Smooth muscle cell (in vitro differentiated cells): ENCODE results near the gene CDH4. TPM values are rescaled to one million over a fixed set of nuclear protein-coding genes. Genes with fewer than 3 reads are reported as not detected.

Source experiments
- DNase-seq: peaks from one replicate; lab custom pipeline; 2025; ENCODE audit not compliant: unreplicated experiment; lab: John Stamatoyannopoulos, UW
- H2AFZ ChIP-seq: fragments of 200-600 bp; sonication (generic); 2 replicates; pipeline ENCODE4 v1.6.0; 2016; ENCODE audit warnings: antibody characterized with exemption, low read depth, mild to moderate bottlenecking
- H3F3A ChIP-seq: fragments of 200-600 bp; sonication (generic); 2 replicates; pipeline ENCODE4 v1.6.0; 2017; ENCODE audit warnings: antibody characterized with exemption, low read depth
- H3K27ac ChIP-seq: fragments of 200-600 bp; sonication (generic); 2 replicates; pipeline ENCODE4 v1.5.1; 2016; ENCODE audit warnings: low read depth, mild to moderate bottlenecking
- H3K27me3 ChIP-seq: fragments of 200-600 bp; sonication (generic); 2 replicates; pipeline ENCODE4 v1.6.1; 2016; ENCODE audit warnings: low read depth, mild to moderate bottlenecking
- H3K36me3 ChIP-seq: fragments of 200-600 bp; sonication (generic); 2 replicates; pipeline ENCODE4 v1.5.1; 2016; ENCODE audit warnings: low read depth
- H3K4me1 ChIP-seq: fragments of 200-600 bp; sonication (generic); 2 replicates; pipeline ENCODE4 v1.5.1; 2016; ENCODE audit warnings: low read depth
- H3K4me2 ChIP-seq: fragments of 200-600 bp; sonication (generic); 2 replicates; pipeline ENCODE4 v1.6.0; 2016; ENCODE audit warnings: mild to moderate bottlenecking
- H3K4me3 ChIP-seq: fragments of 200-600 bp; sonication (generic); 2 replicates; pipeline ENCODE4 v1.5.1; 2016; ENCODE audit warnings: mild to moderate bottlenecking
- H3K79me2 ChIP-seq: fragments of 200-600 bp; sonication (generic); 2 replicates; pipeline ENCODE4 v1.6.0; 2016; ENCODE audit warnings: low read depth, mild to moderate bottlenecking
- H3K9ac ChIP-seq: fragments of 200-600 bp; sonication (generic); 2 replicates; pipeline ENCODE4 v1.6.0; 2016; ENCODE audit warnings: low read depth
- H3K9me3 ChIP-seq: fragments of 200-600 bp; sonication (generic); replicated peaks from 2 replicates; pipeline ENCODE4 v1.5.1; 2016; ENCODE audit warnings: low read depth
- H4K20me1 ChIP-seq: fragments of 200-600 bp; sonication (generic); 2 replicates; pipeline ENCODE4 v1.6.0; 2016; ENCODE audit warnings: low read depth
- WGBS: methylation state at CpG from one replicate; pipeline ENCODE4 v1.1.7; 2016; ENCODE audit warnings: low lambda C conversion rate; 5-methylcytosine and 5-hydroxymethylcytosine counted together
- polyA plus RNA-seq: library from polyadenylated mRNA; unstranded; fragments of >200 nt; fragmentation: Nextera tagmentation; extraction: Ambion mirVana; gene quantifications from 2 replicates; pipeline ENCODE4 v1.2.1, GENCODE V29; 2016
- total RNA-seq: library from RNA; depleted of rRNA; stranded (reverse); fragments of >200 nt; gene quantifications from 2 replicates; pipeline ENCODE4 v1.2.3, GENCODE V29; 2014
- TF ChIP-seq, protein P1 (sequence below): fragments of 200-600 bp; sonication (generic); IDR thresholded peaks from 2 replicates; pipeline ENCODE4 v1.5.1; 2017; ENCODE audit warnings: borderline replicate concordance, mild to moderate bottlenecking, antibody characterized with exemption; ENCODE audit not compliant: insufficient read depth, poor library complexity, severe bottlenecking

CDH4 gene
- total and polyA plus RNA-seq, 2 experiments from 2014 or later, result 0.03 to 0.04 TPM

DNA sequence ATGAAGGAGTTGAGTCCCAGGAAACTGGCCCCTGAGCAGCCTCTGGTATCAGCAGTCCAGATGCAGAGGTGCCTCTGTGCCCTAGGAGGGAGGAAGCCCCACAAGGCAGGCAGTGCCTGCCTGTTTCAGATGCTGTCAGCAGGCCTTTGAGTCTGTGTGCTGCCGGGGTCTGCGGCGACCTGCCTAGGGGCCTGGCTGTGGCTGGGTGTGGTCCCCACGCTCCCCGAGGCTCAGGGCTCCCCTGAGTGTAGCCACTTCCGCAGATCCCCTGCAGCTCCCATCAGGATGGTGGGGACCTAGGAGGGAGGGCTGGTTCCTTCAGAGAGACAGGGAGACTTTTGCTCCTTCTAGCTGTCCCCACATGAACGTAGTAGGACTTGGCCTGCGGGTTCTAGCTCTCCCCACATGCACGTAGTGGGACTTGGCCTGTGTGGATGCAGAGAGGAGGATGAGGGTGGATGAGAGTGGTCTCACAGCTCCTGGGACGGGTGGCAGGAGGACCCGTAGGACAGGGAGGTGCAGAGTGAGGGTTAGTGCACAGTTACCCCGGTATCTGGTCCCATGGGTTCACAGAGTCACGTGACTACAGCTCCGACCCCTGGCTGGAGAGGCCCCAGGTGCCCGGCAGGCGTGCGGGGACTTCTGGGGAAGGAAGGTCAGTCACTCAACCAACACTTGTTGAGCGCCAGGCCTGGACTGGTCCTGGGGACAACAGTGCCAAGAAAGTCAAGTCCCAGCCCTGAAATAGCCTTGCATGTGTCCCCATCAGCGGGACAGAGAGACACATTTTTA, 41.0 kb downstream of the CDH4 start:
- no peaks in the 10 kb centered on the region for H3F3A ChIP-seq
- H3K4me2 ChIP-seq, result no peak overlapping the region
- no peak overlapping the region for H2AFZ ChIP-seq
- H4K20me1 ChIP-seq, result no peaks in the 10 kb centered on the region
- no peaks in the 10 kb centered on the region for H3K9me3 ChIP-seq
- no peaks in the 10 kb centered on the region for H3K79me2 ChIP-seq
- H3K36me3 ChIP-seq, result no peaks in the 10 kb centered on the region
- no peaks in the 10 kb centered on the region for H3K27me3 ChIP-seq
- TF ChIP-seq, protein P1, sequence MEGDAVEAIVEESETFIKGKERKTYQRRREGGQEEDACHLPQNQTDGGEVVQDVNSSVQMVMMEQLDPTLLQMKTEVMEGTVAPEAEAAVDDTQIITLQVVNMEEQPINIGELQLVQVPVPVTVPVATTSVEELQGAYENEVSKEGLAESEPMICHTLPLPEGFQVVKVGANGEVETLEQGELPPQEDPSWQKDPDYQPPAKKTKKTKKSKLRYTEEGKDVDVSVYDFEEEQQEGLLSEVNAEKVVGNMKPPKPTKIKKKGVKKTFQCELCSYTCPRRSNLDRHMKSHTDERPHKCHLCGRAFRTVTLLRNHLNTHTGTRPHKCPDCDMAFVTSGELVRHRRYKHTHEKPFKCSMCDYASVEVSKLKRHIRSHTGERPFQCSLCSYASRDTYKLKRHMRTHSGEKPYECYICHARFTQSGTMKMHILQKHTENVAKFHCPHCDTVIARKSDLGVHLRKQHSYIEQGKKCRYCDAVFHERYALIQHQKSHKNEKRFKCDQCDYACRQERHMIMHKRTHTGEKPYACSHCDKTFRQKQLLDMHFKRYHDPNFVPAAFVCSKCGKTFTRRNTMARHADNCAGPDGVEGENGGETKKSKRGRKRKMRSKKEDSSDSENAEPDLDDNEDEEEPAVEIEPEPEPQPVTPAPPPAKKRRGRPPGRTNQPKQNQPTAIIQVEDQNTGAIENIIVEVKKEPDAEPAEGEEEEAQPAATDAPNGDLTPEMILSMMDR, result no peak
- no peak for DNase-seq
- H3K4me1 ChIP-seq, result no peaks in the 10 kb centered on the region
- H3K27ac ChIP-seq, result no peak overlapping the region
- no peak overlapping the region for H3K4me3 ChIP-seq
- H3K9ac ChIP-seq, result no peak overlapping the region
- WGBS, result 93% methylated on average over 19 of the region's 19 CpGs

DNA sequence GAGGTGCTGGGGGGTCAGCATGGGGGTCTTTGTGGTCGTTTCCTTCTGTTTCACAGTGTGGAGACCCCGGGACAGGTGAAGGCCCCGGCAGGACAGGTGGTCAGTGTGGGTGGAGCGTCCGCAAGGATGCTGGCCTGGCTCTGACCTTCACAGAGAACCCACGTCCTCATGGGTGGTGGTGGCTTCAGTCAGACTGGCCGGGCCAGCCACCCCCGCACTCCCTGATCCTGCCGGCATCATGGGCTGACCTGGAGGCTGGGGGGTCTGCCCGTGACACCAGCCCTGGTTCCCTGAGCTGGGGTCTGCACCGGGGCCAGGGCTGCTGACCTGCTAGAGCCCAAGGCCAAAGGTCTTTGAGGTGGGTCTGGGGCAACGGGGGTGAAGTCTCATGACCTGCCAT, 41.9 kb downstream of the CDH4 start:
- H2AFZ ChIP-seq, result no peak overlapping the region
- no peak for DNase-seq
- H3K27ac ChIP-seq, result no peak overlapping the region
- H3F3A ChIP-seq, result no peaks in the 10 kb centered on the region
- H3K9ac ChIP-seq, result no peak overlapping the region
- 94% methylated on average over 11 of the region's 12 CpGs for WGBS
- no peaks in the 10 kb centered on the region for H3K79me2 ChIP-seq
- H3K36me3 ChIP-seq, result no peaks in the 10 kb centered on the region
- no peaks in the 10 kb centered on the region for H3K27me3 ChIP-seq
- H3K9me3 ChIP-seq, result no peaks in the 10 kb centered on the region
- no peak overlapping the region for H3K4me2 ChIP-seq
- TF ChIP-seq, protein P1, result no peak
- no peak overlapping the region for H3K4me3 ChIP-seq
- H3K4me1 ChIP-seq, result no peaks in the 10 kb centered on the region
- no peaks in the 10 kb centered on the region for H4K20me1 ChIP-seq

DNA sequence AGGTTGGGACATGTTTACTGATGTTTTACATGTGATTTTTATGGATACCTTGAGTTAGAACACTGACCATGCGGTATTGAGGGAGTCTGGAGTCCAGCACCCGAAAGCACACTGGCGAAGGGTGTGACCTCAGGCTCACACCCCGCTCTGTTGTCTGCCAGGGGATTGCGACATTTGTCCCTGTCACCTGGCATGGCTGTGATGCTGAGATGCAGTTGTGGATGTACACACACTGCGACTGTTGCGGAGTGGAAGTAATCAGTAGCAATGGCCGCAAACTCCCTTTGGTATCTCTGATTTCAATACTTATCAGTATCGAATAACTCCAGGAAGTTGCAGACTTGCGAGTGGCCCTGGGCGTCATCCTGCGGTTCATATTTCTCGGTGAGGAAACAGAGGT, 43.2 kb downstream of the CDH4 start:
- Histone ChIP-seq H3K9me3 (no peaks in the 10 kb centered on the region), H4K20me1 (no peaks in the 10 kb centered on the region), H3K79me2 (no peaks in the 10 kb centered on the region), H3K27ac (no peak overlapping the region), H3F3A (no peaks in the 10 kb centered on the region), H3K4me2 (no peak overlapping the region), H3K27me3 (no peaks in the 10 kb centered on the region), H3K36me3 (no peaks in the 10 kb centered on the region), H2AFZ (no peak overlapping the region), H3K4me3 (no peak overlapping the region), H3K4me1 (no peaks in the 10 kb centered on the region), H3K9ac (no peak overlapping the region)
- TF ChIP-seq, protein P1, result no peak
- DNase-seq, result no peak
- WGBS, result 90% methylated on average over 13 of the region's 13 CpGs
